Skeletal muscle satellite cell (primary cell): ENCODE data around the gene KAT6B.

ENCODE experiments used
- H3K27me3 ChIP-seq: 2 replicates; pipeline ENCODE4 v1.7.0; 2013; ENCODE audit warnings: low read length; ENCODE audit not compliant: control insufficient read depth, insufficient read depth
- H3K36me3 ChIP-seq: 2 replicates; pipeline ENCODE4 v1.7.0; 2013; ENCODE audit warnings: mild to moderate bottlenecking, control low read depth, low read length; ENCODE audit not compliant: insufficient read depth
- H3K4me1 ChIP-seq: 2 replicates; pipeline ENCODE4 v1.7.0; 2013; ENCODE audit warnings: low read length; ENCODE audit not compliant: control insufficient read depth, insufficient read depth
- H3K4me2 ChIP-seq: 2 replicates; pipeline ENCODE4 v1.7.0; 2013; ENCODE audit warnings: mild to moderate bottlenecking, low read length
- H3K4me3 ChIP-seq: 2 replicates; pipeline ENCODE4 v1.7.0; 2013; ENCODE audit warnings: low read length
- H3K9ac ChIP-seq: 2 replicates; pipeline ENCODE4 v1.7.0; 2013; ENCODE audit warnings: mild to moderate bottlenecking, low read depth, low read length, moderate library complexity
- H3K9me3 ChIP-seq: replicated peaks from 2 replicates; pipeline ENCODE4 v1.7.0; 2013; ENCODE audit warnings: mild to moderate bottlenecking, control low read depth, low read length

KAT6B gene

GRCh38 chr10:74824184-74824899 lies 2.1 kb upstream of the KAT6B start:
- peak overlapping the region; percentile 95 for H3K4me3 ChIP-seq
- H3K4me1 ChIP-seq: peaks cover 28% of the 10 kb centered on the region
- H3K4me2 ChIP-seq: peak overlapping the region; percentile 99
- H3K36me3 ChIP-seq: no peaks in the 10 kb centered on the region
- no peaks in the 10 kb centered on the region for H3K9me3 ChIP-seq
- peak overlapping the region; percentile 85 for H3K9ac ChIP-seq
- no peaks in the 10 kb centered on the region for H3K27me3 ChIP-seq

DNA sequence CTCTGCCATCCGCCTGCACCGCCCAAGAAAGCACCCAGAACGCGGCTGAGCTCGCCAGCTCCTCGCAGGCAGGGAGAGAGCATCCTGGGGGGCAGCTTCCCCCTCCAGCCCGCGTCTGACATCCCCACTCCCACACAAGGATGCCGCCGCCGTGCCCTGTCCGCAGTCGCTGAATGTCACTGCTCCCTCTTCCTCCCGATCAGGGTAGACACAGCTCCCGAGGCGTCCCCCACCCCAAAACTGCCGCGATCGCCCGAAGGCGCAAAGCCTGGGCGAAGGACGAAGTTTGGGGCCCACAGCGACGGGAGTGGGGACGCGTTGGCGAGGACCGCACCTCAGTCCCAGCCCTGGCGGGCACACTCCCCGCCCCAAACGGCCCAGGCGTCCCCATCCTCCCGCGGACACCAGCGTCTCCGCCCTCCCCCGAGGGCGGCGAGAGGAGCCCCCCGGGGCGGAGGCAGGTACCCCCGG lies 1.5 kb upstream of the KAT6B start:
- H3K27me3 ChIP-seq: no peaks in the 10 kb centered on the region
- peak overlapping the region; percentile 85 for H3K9ac ChIP-seq
- no peaks in the 10 kb centered on the region for H3K9me3 ChIP-seq
- H3K4me2 ChIP-seq: peak overlapping the region; percentile 99
- H3K36me3 ChIP-seq: no peaks in the 10 kb centered on the region
- peaks cover 28% of the 10 kb centered on the region for H3K4me1 ChIP-seq
- peak overlapping the region; percentile 95 for H3K4me3 ChIP-seq

- H3K4me1 ChIP-seq: peaks cover 28% of the 10 kb centered on the region
- peak overlapping the region; percentile 85 for H3K9ac ChIP-seq
- peak overlapping the region; percentile 95 for H3K4me3 ChIP-seq
- no peaks in the 10 kb centered on the region for H3K9me3 ChIP-seq
- H3K36me3 ChIP-seq: no peaks in the 10 kb centered on the region
- H3K4me2 ChIP-seq: peak overlapping the region; percentile 99
- H3K27me3 ChIP-seq: no peaks in the 10 kb centered on the region
These were observed 844 bp upstream of the KAT6B start for GRCh38 chr10:74825371-74826141.

- H3K36me3 ChIP-seq: no peaks in the 10 kb centered on the region
- no peak overlapping the region for H3K9ac ChIP-seq
- no peaks in the 10 kb centered on the region for H3K9me3 ChIP-seq
- H3K27me3 ChIP-seq: no peaks in the 10 kb centered on the region
- peak overlapping the region; percentile 86 for H3K4me3 ChIP-seq
- peaks cover 23% of the 10 kb centered on the region for H3K4me1 ChIP-seq
- peak overlapping the region; percentile 91 for H3K4me2 ChIP-seq
These were observed 643 bp downstream of the KAT6B start for GRCh38 chr10:74827045-74827441.

DNA sequence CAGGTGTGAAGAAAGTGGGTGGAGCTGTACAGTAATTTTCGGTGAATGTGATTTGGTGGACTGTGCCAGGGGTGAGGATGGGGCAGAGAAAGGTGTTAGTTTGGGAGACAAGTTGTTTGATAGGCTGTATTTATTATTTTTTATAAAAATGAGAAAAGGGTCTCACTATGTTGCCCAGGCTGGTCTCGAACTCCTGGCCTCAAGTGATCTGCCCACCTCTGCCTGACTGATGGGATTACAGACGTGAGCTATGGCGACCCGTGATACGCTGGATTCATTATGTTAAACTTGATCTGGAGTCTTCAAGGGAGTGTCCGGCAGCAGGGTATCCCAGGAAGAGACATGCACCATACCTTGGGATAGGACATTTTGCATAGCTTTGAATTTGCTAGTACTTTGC lies 1.3 kb downstream of the KAT6B start:
- H3K36me3 ChIP-seq: no peaks in the 10 kb centered on the region
- H3K9me3 ChIP-seq: no peaks in the 10 kb centered on the region
- peak overlapping the region; percentile 86 for H3K4me3 ChIP-seq
- H3K9ac ChIP-seq: no peak overlapping the region
- H3K4me1 ChIP-seq: peaks cover 16% of the 10 kb centered on the region
- H3K27me3 ChIP-seq: no peaks in the 10 kb centered on the region
- H3K4me2 ChIP-seq: peak overlapping the region; percentile 91

DNA sequence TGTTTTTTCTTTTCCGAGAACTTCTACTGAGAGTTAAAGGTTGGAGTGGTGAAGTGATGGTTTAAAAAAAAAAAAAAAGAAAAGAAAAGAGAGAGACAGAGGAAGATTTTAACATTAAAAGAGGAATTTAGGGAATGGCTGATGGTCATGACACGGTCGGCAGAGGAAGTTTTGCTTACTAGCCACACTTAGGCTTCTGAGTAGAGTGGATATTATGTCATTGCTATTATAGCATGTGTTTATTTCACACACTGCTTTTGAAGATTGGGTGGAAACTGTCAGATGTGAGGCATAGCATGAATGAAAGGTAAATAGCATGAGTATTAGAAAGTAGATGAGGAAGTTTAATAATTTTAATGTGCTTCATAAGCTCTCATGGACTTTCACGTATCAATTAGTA lies 2.5 kb downstream of the KAT6B start:
- H3K9me3 ChIP-seq: no peaks in the 10 kb centered on the region
- H3K4me3 ChIP-seq: no peak overlapping the region
- no peak overlapping the region for H3K4me2 ChIP-seq
- H3K36me3 ChIP-seq: no peaks in the 10 kb centered on the region
- no peaks in the 10 kb centered on the region for H3K27me3 ChIP-seq
- H3K4me1 ChIP-seq: peaks cover 18% of the 10 kb centered on the region
- H3K9ac ChIP-seq: no peak overlapping the region

- Histone ChIP-seq H3K4me1 (peaks cover 20% of the 10 kb centered on the region), H3K27me3 (no peaks in the 10 kb centered on the region), H3K9me3 (no peaks in the 10 kb centered on the region), H3K4me3 (no peak overlapping the region), H3K4me2 (no peak overlapping the region), H3K36me3 (no peaks in the 10 kb centered on the region), H3K9ac (no peak overlapping the region)
These were observed 5.2 kb downstream of the KAT6B start for GRCh38 chr10:74831518-74832120.

GRCh38 chr10:74835963-74836362 lies 9.6 kb downstream of the KAT6B start:
- Histone ChIP-seq H3K36me3 (no peaks in the 10 kb centered on the region), H3K27me3 (no peaks in the 10 kb centered on the region), H3K9ac (no peak overlapping the region), H3K4me2 (no peak overlapping the region), H3K9me3 (no peaks in the 10 kb centered on the region), H3K4me3 (no peak overlapping the region), H3K4me1 (peaks cover 15% of the 10 kb centered on the region)

DNA sequence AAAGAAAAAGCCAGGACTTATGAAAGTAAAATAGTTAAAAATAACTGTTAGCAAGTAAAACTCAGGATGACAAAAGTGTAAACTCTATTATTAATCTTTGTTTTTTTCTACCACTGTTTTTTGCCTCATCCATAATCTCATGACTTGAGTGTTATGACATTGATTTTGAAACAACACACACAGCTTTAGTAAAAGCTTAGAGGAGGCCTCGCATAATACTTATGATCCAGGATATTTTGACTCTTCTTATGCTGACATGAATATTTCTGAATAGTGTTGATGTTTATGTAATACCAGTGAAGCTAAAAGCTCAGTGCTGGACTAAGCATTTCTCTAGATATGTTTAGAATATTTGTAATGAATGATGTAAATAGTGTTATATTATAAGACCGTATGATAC lies 10.5 kb downstream of the KAT6B start:
- Histone ChIP-seq H3K9ac (no peak overlapping the region), H3K9me3 (no peaks in the 10 kb centered on the region), H3K4me2 (no peak overlapping the region), H3K4me3 (no peak overlapping the region), H3K36me3 (no peaks in the 10 kb centered on the region), H3K27me3 (no peaks in the 10 kb centered on the region), H3K4me1 (peaks cover 15% of the 10 kb centered on the region)

DNA sequence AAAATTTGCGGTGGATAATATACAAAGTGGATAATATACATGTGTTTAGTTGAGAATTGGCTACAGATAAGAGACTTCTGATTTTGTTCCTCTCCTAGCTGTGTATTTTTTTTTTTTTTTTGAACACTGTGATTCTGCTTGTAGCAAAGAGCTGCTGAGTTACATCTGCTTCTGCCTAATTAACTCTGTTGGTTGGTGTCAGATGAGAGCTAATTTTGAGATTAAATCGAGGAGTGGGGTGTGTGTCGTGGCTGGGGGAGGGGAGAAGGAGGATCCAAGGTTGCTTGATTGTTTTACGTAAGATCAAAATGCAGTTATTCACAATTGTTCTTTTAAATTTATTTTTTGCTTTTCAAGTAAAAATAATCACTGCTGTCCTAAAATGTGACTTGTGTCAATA lies 11.3 kb downstream of the KAT6B start:
- Histone ChIP-seq H3K27me3 (no peaks in the 10 kb centered on the region), H3K4me3 (no peak overlapping the region), H3K4me1 (peaks cover 17% of the 10 kb centered on the region), H3K9ac (no peak overlapping the region), H3K4me2 (no peak overlapping the region), H3K9me3 (no peaks in the 10 kb centered on the region), H3K36me3 (no peaks in the 10 kb centered on the region)

- Histone ChIP-seq H3K4me2 (no peak overlapping the region), H3K4me3 (no peak overlapping the region), H3K27me3 (no peaks in the 10 kb centered on the region), H3K9me3 (no peaks in the 10 kb centered on the region), H3K9ac (no peak overlapping the region), H3K4me1 (peaks cover 9% of the 10 kb centered on the region), H3K36me3 (peaks cover 10% of the 10 kb centered on the region)
These were observed 13.3 kb downstream of the KAT6B start for GRCh38 chr10:74839708-74840107.
